ENCODE measurements around the gene CSRNP2. TPM values are rescaled to one million over a fixed set of nuclear protein-coding genes. Genes with fewer than 3 reads are reported as not detected.

CSRNP2 gene
- total and polyA plus RNA-seq, 2 of the 13 experiments (the other 11 are each of a cell fraction or from before 2014, with no cell fraction given): 4.8 to 7.3 TPM

DNA sequence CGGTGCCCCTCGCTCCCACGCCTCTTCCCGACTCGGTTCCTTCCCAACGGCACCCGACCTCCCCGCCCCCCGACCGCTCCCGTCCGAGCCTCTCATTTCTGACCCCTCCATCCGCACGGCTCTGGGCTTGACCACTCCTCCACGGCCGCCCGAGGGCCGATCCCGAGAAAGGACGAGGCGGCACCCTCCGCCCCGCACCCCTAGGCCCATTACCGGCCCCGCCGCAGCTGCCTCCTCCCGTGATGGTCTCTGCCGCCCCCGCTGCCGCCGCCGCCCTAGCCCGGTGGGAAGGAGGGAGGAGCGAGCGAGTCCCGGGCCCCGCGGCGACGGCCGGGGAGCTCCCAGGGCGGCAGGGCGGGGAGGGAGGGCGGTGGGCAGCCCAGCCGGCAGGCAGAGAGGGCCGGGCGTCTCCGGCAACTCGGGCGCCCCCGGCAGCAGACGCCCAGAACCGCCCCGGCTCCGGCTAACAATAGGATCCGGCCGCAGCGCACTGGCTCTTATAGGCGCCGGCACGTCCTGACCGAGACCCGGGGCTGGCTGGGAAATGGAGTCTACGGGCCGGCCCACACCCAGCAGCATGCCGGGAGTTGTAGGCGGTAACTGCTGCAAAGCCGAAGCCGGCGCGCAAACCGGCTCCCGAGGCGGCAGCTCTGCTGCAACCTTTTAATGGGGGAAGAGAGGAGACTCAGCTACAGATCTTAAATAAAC is at the start of gene CSRNP2 (continued):
- no peak; the same call in 1 of the 2 replicates for TF ChIP-seq ZNF616 (CRISPR knock-in tag; IDR thresholded peaks at IDR 0.05; ENCODE audit: low read depth)
- TF ChIP-seq ZNF780A (CRISPR knock-in tag; IDR thresholded peaks at IDR 0.05): peak; percentile 72; the same call in 1 of the 2 replicates
- TF ChIP-seq CEBPZ (IDR thresholded peaks at IDR 0.05; ENCODE audit: low read length): no peak
- TF ChIP-seq MTF1 (CRISPR knock-in tag; IDR thresholded peaks at IDR 0.05): no peak
- TF ChIP-seq, protein P1, sequence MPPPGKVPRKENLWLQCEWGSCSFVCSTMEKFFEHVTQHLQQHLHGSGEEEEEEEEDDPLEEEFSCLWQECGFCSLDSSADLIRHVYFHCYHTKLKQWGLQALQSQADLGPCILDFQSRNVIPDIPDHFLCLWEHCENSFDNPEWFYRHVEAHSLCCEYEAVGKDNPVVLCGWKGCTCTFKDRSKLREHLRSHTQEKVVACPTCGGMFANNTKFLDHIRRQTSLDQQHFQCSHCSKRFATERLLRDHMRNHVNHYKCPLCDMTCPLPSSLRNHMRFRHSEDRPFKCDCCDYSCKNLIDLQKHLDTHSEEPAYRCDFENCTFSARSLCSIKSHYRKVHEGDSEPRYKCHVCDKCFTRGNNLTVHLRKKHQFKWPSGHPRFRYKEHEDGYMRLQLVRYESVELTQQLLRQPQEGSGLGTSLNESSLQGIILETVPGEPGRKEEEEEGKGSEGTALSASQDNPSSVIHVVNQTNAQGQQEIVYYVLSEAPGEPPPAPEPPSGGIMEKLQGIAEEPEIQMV (CRISPR knock-in tag; IDR thresholded peaks at IDR 0.05; ENCODE audit: low read depth): no peak
- TF ChIP-seq U2AF1 (optimal IDR thresholded peaks at IDR 0.05; ENCODE audit: low read depth, low read length): peak; percentile 45
- TF ChIP-seq ZNF552 (CRISPR knock-in tag; IDR thresholded peaks at IDR 0.05; ENCODE audit: borderline replicate concordance): no peak
- no peak for TF ChIP-seq NFE2L2 (IDR thresholded peaks at IDR 0.05; ENCODE audit: low read length)
- TF ChIP-seq ZNF441 (CRISPR knock-in tag; IDR thresholded peaks at IDR 0.05; ENCODE audit: borderline replicate concordance): 0 out of 2 replicates have a peak, but pooled peaks have one; percentile 27
- TF ChIP-seq PAX8 (CRISPR knock-in tag; IDR thresholded peaks at IDR 0.05; ENCODE audit: borderline replicate concordance): no peak
- TF ChIP-seq ZNF879 (CRISPR knock-in tag; IDR thresholded peaks at IDR 0.05): 0 out of 2 replicates have a peak, but pooled peaks have one; percentile 23
- TF ChIP-seq SRSF4 (IDR thresholded peaks at IDR 0.05; ENCODE audit: low read depth, low read length, poor library complexity, severe bottlenecking): no peak
- TF ChIP-seq U2AF2 (IDR thresholded peaks at IDR 0.05; ENCODE audit: low read depth, low read length): no peak
- TF ChIP-seq RFXANK (CRISPR knock-in tag; IDR thresholded peaks at IDR 0.05): no peak
- no peak for TF ChIP-seq RCOR2 (CRISPR knock-in tag; IDR thresholded peaks at IDR 0.05)
- no peak for TF ChIP-seq FOXP1 (IDR thresholded peaks at IDR 0.05)
- TF ChIP-seq FOXP1 (CRISPR knock-in tag; IDR thresholded peaks at IDR 0.05): no peak
- TF ChIP-seq ATF6 (CRISPR knock-in tag; conservative IDR thresholded peaks at IDR 0.05): no peak
- TF ChIP-seq RXRB (CRISPR knock-in tag; IDR thresholded peaks at IDR 0.05; ENCODE audit: borderline replicate concordance): peak; percentile 27; the same call in 1 of the 2 replicates
- no peak for TF ChIP-seq ZFP36L2 (CRISPR knock-in tag; IDR thresholded peaks at IDR 0.05)
- TF ChIP-seq AGO1 (IDR thresholded peaks at IDR 0.05; ENCODE audit: low read depth, low read length, poor library complexity, severe bottlenecking): no peak

Measured in HepG2 (cell line).